ENCODE data around the gene SS18L1.

GRCh38 chr20:62156254-62156556, 12.6 kb downstream of the SS18L1 start:
- TF ChIP-seq EZH2 (IDR thresholded peaks at IDR 0.05; ENCODE audit: borderline replicate concordance, low read length): no peak
- TF ChIP-seq, protein P1, sequence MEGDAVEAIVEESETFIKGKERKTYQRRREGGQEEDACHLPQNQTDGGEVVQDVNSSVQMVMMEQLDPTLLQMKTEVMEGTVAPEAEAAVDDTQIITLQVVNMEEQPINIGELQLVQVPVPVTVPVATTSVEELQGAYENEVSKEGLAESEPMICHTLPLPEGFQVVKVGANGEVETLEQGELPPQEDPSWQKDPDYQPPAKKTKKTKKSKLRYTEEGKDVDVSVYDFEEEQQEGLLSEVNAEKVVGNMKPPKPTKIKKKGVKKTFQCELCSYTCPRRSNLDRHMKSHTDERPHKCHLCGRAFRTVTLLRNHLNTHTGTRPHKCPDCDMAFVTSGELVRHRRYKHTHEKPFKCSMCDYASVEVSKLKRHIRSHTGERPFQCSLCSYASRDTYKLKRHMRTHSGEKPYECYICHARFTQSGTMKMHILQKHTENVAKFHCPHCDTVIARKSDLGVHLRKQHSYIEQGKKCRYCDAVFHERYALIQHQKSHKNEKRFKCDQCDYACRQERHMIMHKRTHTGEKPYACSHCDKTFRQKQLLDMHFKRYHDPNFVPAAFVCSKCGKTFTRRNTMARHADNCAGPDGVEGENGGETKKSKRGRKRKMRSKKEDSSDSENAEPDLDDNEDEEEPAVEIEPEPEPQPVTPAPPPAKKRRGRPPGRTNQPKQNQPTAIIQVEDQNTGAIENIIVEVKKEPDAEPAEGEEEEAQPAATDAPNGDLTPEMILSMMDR (conservative IDR thresholded peaks at IDR 0.05 in 1 of 2, IDR thresholded peaks at IDR 0.05 in 1 of 2; ENCODE audit: extremely low read depth in 1 of 2, insufficient read depth in 1 of 2, low read depth in 1 of 2, low read length in 2 of 2): no peak

Data from mammary epithelial cell (primary cell).